Measurements from ENCODE around the gene C12orf60. TPM values are rescaled to one million over a fixed set of nuclear protein-coding genes. Genes with fewer than 3 reads are reported as not detected.

C12orf60 gene
- polyA plus RNA-seq, 1 experiment, result 0.71 TPM

DNA sequence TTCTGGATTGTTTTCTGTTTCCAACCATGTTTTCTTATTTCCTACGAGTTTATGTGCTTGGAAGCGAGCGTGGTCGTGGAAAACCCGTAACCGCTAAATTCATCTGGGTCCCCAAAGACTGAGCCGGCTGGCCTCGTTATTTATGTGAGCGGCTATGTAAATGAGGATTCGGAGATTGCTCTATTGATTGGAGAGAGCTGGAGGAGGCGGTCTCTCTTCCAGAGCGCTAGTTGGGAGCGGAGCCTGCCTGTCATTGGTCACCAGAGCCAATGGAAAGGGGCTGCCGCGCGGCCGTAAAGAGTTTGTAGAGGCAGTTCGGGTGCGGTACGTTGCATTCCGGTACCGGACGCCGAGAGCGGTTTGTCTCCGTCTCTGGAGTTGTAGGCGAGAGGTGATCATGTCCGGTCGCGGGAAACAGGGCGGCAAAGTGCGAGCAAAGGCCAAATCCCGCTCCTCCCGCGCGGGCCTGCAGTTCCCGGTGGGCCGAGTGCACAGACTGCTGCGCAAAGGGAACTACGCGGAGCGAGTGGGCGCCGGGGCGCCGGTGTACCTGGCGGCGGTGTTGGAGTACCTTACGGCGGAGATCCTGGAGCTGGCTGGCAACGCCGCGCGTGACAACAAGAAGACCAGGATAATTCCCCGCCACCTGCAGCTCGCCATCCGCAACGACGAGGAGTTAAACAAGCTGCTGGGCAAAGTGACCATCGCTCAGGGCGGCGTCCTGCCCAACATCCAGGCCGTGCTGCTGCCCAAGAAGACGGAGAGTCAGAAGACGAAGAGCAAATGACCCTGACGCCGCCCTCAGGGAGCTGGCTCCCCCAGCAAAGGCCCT is 29.2 kb upstream of the C12orf60 start:
- ChIA-PET POLR2A (interaction anchor here (0.6 to 1.7 kb wide), 4 partner anchors 29 to 782 kb away, joined by 3 to 12 read pairs (median 8); partner anchors contain the start of genes C12orf60 and WBP11), CTCF (interaction anchor here (0.7 to 1.8 kb wide), 3 partner anchors 28 to 447 kb away, joined by 3 to 4 read pairs (median 3); partner anchors contain the start of gene RERG)
- Histone ChIP-seq H3K4me3 (ENCODE audit: low read depth, low read length) (peak overlapping the region; percentile 67), H3K36me3 (ENCODE audit: control insufficient read depth, insufficient read depth, low read length) (no peaks in the 10 kb centered on the region), H3K27me3 (ENCODE audit: control insufficient read depth, insufficient read depth, low read length) (no peaks in the 10 kb centered on the region)
- TF ChIP-seq, protein P1, sequence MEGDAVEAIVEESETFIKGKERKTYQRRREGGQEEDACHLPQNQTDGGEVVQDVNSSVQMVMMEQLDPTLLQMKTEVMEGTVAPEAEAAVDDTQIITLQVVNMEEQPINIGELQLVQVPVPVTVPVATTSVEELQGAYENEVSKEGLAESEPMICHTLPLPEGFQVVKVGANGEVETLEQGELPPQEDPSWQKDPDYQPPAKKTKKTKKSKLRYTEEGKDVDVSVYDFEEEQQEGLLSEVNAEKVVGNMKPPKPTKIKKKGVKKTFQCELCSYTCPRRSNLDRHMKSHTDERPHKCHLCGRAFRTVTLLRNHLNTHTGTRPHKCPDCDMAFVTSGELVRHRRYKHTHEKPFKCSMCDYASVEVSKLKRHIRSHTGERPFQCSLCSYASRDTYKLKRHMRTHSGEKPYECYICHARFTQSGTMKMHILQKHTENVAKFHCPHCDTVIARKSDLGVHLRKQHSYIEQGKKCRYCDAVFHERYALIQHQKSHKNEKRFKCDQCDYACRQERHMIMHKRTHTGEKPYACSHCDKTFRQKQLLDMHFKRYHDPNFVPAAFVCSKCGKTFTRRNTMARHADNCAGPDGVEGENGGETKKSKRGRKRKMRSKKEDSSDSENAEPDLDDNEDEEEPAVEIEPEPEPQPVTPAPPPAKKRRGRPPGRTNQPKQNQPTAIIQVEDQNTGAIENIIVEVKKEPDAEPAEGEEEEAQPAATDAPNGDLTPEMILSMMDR (IDR thresholded peaks at IDR 0.05; ENCODE audit: insufficient read depth, low read depth, low read length), result no peak
- peak; percentile 78 for DNase-seq (ENCODE audit: low read depth)

DNA sequence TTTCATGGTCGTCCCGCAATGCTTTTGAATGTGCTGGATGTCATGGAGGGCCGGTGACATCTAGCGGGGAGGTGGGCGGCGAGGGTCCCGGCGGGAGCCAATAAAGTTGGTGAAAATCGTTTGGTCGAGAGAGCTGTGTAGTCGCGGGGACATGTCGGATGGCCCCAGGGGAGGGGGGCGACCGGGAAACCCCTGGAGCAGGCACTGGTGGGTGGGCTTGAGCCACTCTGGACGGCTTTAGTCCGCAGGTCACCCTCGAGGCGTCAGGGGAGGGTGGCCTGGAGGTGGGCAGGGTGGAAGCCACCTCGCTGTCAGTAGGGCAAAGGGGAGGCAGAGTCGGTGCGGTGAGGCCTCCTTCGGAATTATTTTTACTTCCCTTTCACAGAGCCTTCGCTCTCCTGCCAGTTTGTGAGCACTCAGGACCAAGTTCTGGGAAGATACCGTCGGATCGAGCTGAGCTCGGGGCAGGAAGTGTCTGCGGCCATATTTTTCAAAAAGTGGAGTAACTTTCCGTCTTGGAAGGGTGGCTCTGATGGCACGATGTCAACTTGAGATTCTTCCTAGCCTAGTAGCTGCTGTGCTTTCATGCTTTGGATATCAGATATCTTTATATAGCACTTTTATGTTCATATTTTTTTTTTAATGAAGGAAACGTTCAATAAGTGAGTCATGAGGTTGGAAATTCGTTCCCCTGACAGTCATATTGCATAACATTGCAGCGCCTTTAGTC is 28.4 kb upstream of the C12orf60 start:
- DNase-seq (ENCODE audit: low read depth), result no peak
- TF ChIP-seq, protein P1 (IDR thresholded peaks at IDR 0.05; ENCODE audit: insufficient read depth, low read depth, low read length), result no peak
- ChIA-PET CTCF (interaction anchor here (0.7 to 1.0 kb wide), 3 partner anchors 27 to 52 kb away, joined by 3 to 5 read pairs (median 3); no protein-coding TSS in a partner anchor), POLR2A (interaction anchor here (0.6 to 1.7 kb wide), 2 partner anchors 10 to 28 kb away, joined by 4 to 8 read pairs; partner anchors contain the start of genes C12orf60 and WBP11)
- Histone ChIP-seq H3K4me3 (ENCODE audit: low read depth, low read length) (peak overlapping the region; percentile 67), H3K27me3 (ENCODE audit: control insufficient read depth, insufficient read depth, low read length) (no peaks in the 10 kb centered on the region), H3K36me3 (ENCODE audit: control insufficient read depth, insufficient read depth, low read length) (no peaks in the 10 kb centered on the region)

DNA sequence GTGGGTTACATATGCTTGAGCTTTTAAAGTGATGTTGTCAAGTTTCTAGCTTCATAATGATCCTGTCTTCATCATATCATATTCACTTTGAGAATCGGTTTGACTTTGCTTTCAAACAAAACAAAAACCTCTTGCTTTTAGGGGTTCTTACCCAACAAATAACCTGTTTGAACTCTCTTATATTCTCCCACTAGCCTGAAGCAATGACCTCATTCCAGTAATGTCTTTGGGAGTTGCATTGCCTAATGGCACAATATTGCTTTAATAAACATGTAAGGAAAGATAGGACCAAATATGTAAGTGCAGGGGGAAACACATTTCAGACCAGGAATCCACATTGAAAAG is 27.9 kb upstream of the C12orf60 start:
- H3K4me3 ChIP-seq (ENCODE audit: low read depth, low read length), result peak overlapping the region; percentile 67
- ChIA-PET CTCF (interaction anchor here (0.9 to 1.0 kb wide), 2 partner anchors 27 to 37 kb away, joined by 3 to 5 read pairs; no protein-coding TSS in a partner anchor), POLR2A (interaction anchor here (0.6 to 1.7 kb wide), 2 partner anchors 10 to 27 kb away, joined by 4 to 8 read pairs; partner anchors contain the start of genes C12orf60 and WBP11)
- H3K27me3 ChIP-seq (ENCODE audit: control insufficient read depth, insufficient read depth, low read length), result no peaks in the 10 kb centered on the region
- TF ChIP-seq, protein P1 (IDR thresholded peaks at IDR 0.05; ENCODE audit: insufficient read depth, low read depth, low read length), result no peak
- peak; percentile 47 for DNase-seq (ENCODE audit: low read depth)
- no peaks in the 10 kb centered on the region for H3K36me3 ChIP-seq (ENCODE audit: control insufficient read depth, insufficient read depth, low read length)

DNA sequence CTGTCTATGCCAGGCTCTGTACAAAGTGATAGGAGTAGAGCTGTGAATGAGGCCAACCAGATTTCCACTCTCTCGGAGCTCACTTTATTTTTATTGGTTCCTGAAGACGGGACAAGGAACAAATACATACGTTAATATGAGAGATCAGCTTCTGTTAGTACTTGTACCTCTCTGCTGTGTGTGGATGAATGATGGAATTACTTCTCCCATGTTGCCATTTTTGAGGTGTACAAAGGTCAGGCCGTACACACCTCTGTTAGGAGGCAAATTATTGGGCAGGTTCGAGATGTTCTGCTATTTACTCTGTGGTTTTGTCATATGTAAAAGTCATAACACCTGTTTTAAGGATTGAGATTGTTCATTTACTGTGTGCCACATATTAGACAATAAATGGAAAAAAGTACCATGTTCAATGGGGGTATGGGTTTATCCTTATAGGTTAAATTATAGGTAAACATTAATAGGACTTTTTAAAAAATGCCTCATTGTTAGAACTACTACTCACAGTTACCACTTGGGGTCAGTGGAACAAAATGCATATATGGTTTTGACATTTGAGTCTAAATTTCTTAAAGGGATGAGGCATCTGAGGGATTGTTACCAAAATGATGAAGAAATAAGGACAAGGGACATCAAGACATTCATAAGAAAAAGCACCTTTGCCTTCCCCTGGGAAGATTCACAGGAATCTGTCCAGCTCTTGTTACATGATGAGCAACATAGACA is 27.1 kb upstream of the C12orf60 start:
- Histone ChIP-seq H3K4me3 (ENCODE audit: low read depth, low read length) (peak overlapping the region; percentile 67), H3K36me3 (ENCODE audit: control insufficient read depth, insufficient read depth, low read length) (no peaks in the 10 kb centered on the region), H3K27me3 (ENCODE audit: control insufficient read depth, insufficient read depth, low read length) (no peaks in the 10 kb centered on the region)
- ChIA-PET POLR2A (interaction anchor here (1.7 kb wide), 1 partner anchor 27 kb away, joined by 8 read pairs; the partner anchor contains the start of genes C12orf60 and WBP11), CTCF (interaction anchor here (0.5 to 1.0 kb wide), 2 partner anchors 36 to 250 kb away, joined by 3 to 5 read pairs; no protein-coding TSS in a partner anchor)
- TF ChIP-seq, protein P1 (IDR thresholded peaks at IDR 0.05; ENCODE audit: insufficient read depth, low read depth, low read length), result no peak
- DNase-seq (ENCODE audit: low read depth), result no peak
